ENCODE data around the gene SGSM1. TPM values are rescaled to one million over a fixed set of nuclear protein-coding genes. Genes with fewer than 3 reads are reported as not detected.

Gene SGSM1
- total and polyA plus RNA-seq, 9 of the 15 experiments (the other 6 are each of a cell fraction or from before 2014, with no cell fraction given), result not detected

- H3K79me2 ChIP-seq (ENCODE audit: control insufficient read depth, insufficient read depth, low read length), result no peaks in the 10 kb centered on the region
- no peak for FAIRE-seq
- DNase-seq (ENCODE audit: extremely low read depth in 1 of 4, low spot score in 3 of 4), result no peak
- ChIA-PET CTCF (ENCODE audit: low intra/inter-chr PET ratio) (no interaction called here), POLR2A (no interaction called here)
- no peaks in the 10 kb centered on the region; a peak in 1 of 5 replicates for H3K4me1 ChIP-seq (replicated peaks in 1 of 2; ENCODE audit: control insufficient read depth in 2 of 2, insufficient read depth in 2 of 2, low read length in 2 of 2)
- H3K9ac ChIP-seq (ENCODE audit: insufficient read depth in 1 of 2, low read depth in 2 of 2, low read length in 2 of 2), result no peak overlapping the region
- ATAC-seq, result no peak
- no peaks in the 10 kb centered on the region for H3K36me3 ChIP-seq (ENCODE audit: control insufficient read depth, insufficient read depth, low read length)
- H3K4me3 ChIP-seq, result no peak overlapping the region
- H2AFZ ChIP-seq (ENCODE audit: low read depth, low read length), result no peak overlapping the region
- intact Hi-C loops (cut with micrococcal nuclease), result no loop called here
- H3K9me3 ChIP-seq (replicated peaks; ENCODE audit: control insufficient read depth, insufficient read depth, low read depth, low read length), result no peaks in the 10 kb centered on the region
- no peaks in the 10 kb centered on the region for H4K20me1 ChIP-seq (replicated peaks; ENCODE audit: control insufficient read depth, insufficient read depth, low read length)
- H3K27me3 ChIP-seq (ENCODE audit: control insufficient read depth in 2 of 2, insufficient read depth in 2 of 2, low read length in 2 of 2), result peaks cover 0 to 11% of the 10 kb centered on the region in 2 experiments; a peak in 2 of 5 replicates
- H3K4me2 ChIP-seq (ENCODE audit: insufficient read depth, low read length), result no peak overlapping the region
- 4% methylated on average over 4 of the region's 10 CpGs for WGBS (ENCODE audit: insufficient coverage, low coverage, missing lambda C conversion rate)
- in situ Hi-C loops (cut with MboI), result no loop called here
- H3K9me1 ChIP-seq (ENCODE audit: control insufficient read depth, insufficient read depth, low read length), result no peaks in the 10 kb centered on the region
- BruUV-seq (replicated peaks), result no TSS peak
- TF ChIP-seq MXD1 (CRISPR knock-in tag; IDR thresholded peaks at IDR 0.05; ENCODE audit: borderline replicate concordance, poor library complexity, severe bottlenecking), result no peak
- no peak for TF ChIP-seq ZNF174 (CRISPR knock-in tag; IDR thresholded peaks at IDR 0.05)
- no peak for TF ChIP-seq HMG20A (CRISPR knock-in tag; conservative IDR thresholded peaks at IDR 0.05)
- no peak for TF ChIP-seq ZBED1 (IDR thresholded peaks at IDR 0.05)
- no peak for TF ChIP-seq POLR3A (IDR thresholded peaks at IDR 0.05; ENCODE audit: borderline replicate concordance, extremely low read depth, insufficient read depth, insufficient read length)
- TF ChIP-seq NR2C2 (CRISPR knock-in tag; IDR thresholded peaks at IDR 0.05), result no peak
- no peak for TF ChIP-seq NR2C2 (tag; IDR thresholded peaks at IDR 0.05)
- TF ChIP-seq SOX6 (IDR thresholded peaks at IDR 0.05), result no peak
- TF ChIP-seq HOMEZ (CRISPR knock-in tag; IDR thresholded peaks at IDR 0.05), result no peak
- no peak for TF ChIP-seq LCOR (CRISPR knock-in tag; IDR thresholded peaks at IDR 0.05)
- no peak overlapping the region for H3K27ac ChIP-seq (ENCODE audit: extremely low read depth, low read depth, low read length)
Observed at GRCh38 chr22:24944217-24944937, 138.4 kb downstream of the SGSM1 start.
